MCF 10A (cell line): ENCODE measurements around the gene FLAD1. TPM values are rescaled to one million over a fixed set of nuclear protein-coding genes. Genes with fewer than 3 reads are reported as not detected.
"Not testable (repeated sequence)": the region's sequence is repeated elsewhere in the genome, so short reads cannot be mapped to it uniquely, and the experiment has no call there.

Source experiments
- BruUV-seq: library from RNA; stranded (reverse); fragments of 400-500 nt; replicated peaks from 2 replicates; lab custom pipeline; 2021; lab: Mats Ljungman, UMichigan
- CTCF ChIA-PET: fragments of 300-600 bp; sonication (Branson Sonifier 250); formaldehyde crosslinking; extraction: SDS; loops from one replicate; lab custom pipeline; 2021; ENCODE audit warnings: antibody characterized with exemption, inconsistent platforms; lab: Yijun Ruan, JAX
- POLR2A ChIA-PET: fragments of 300-600, 350-650 bp; sonication (Branson Sonifier 250); formaldehyde crosslinking; extraction: SDS; loops from one replicate; lab custom pipeline; 2020; ENCODE audit warnings: antibody characterized with exemption, inconsistent platforms; lab: Yijun Ruan, JAX
- DNase-seq: peaks from one replicate; pipeline ENCODE4 v3.0.0-alpha.2; 2018; ENCODE audit not compliant: unreplicated experiment
- H3K27ac Mint-ChIP-seq: one replicate; pipeline ENCODE4 v1.8.0; 2022; ENCODE audit warnings: mild to moderate bottlenecking, low read depth, mixed read lengths; ENCODE audit not compliant: unreplicated experiment
- H3K27me3 Mint-ChIP-seq: one replicate; pipeline ENCODE4 v1.8.0; 2022; ENCODE audit warnings: mixed read lengths; ENCODE audit not compliant: insufficient read depth, unreplicated experiment
- H3K36me3 Mint-ChIP-seq: one replicate; pipeline ENCODE4 v1.8.0; 2022; ENCODE audit warnings: mild to moderate bottlenecking, moderate library complexity, mixed read lengths; ENCODE audit not compliant: insufficient read depth, unreplicated experiment
- H3K4me1 Mint-ChIP-seq: one replicate; pipeline ENCODE4 v1.8.0; 2022; ENCODE audit warnings: mixed read lengths; ENCODE audit not compliant: insufficient read depth, unreplicated experiment
- H3K4me3 Mint-ChIP-seq: one replicate; pipeline ENCODE4 v1.8.0; 2022; ENCODE audit warnings: mild to moderate bottlenecking, moderate library complexity, mixed read lengths; ENCODE audit not compliant: unreplicated experiment
- H3K9me3 Mint-ChIP-seq: one replicate; pipeline ENCODE4 v1.8.0; 2022; ENCODE audit warnings: mixed read lengths; ENCODE audit not compliant: unreplicated experiment
- CTCF ChIP-seq: fragments of 200-600 bp; IDR thresholded peaks from one replicate; pipeline ENCODE4 v1.8.0; 2022; ENCODE audit warnings: antibody characterized with exemption, mild to moderate bottlenecking; ENCODE audit not compliant: unreplicated experiment
- intact Hi-C: fragments of 100-400 bp; cut with micrococcal nuclease; formaldehyde crosslinking; loops from 2 replicates; pipeline ENCODE4 v1.14.1; 2022
- total RNA-seq: library from RNA; stranded (reverse); gene quantifications from 2 replicates; pipeline ENCODE4 v1.2.3, GENCODE V29; 2022

FLAD1 gene
- total RNA-seq, 1 experiment from 2014 or later: 91.1 TPM

- no peaks in the 10 kb centered on the region for H3K9me3 Mint-ChIP-seq
- peaks cover 21% of the 10 kb centered on the region for H3K36me3 Mint-ChIP-seq
- BruUV-seq: TSS peak; percentile 13
- CTCF ChIA-PET: interaction anchor here (0.6 to 9.4 kb wide), 16 partner anchors 9 to 500 kb away, joined by 3 to 118 read pairs (median 6); partner anchors contain the start of genes ADAM15, FLAD1, PYGO2 and SHC1
- no peak for TF ChIP-seq CTCF
- peaks cover 34% of the 10 kb centered on the region for H3K4me1 Mint-ChIP-seq
- no peak for DNase-seq
- POLR2A ChIA-PET: interaction anchor here (0.7 to 41.1 kb wide), 11 partner anchors 10 to 202 kb away, joined by 3 to 1917 read pairs (median 4); partner anchors contain the start of genes ADAM15, CKS1B, FLAD1 and PBXIP1
- H3K27me3 Mint-ChIP-seq: no peaks in the 10 kb centered on the region
- H3K27ac Mint-ChIP-seq: peak overlapping the region; percentile 68
- intact Hi-C loops: no loop called here
- H3K4me3 Mint-ChIP-seq: no peak overlapping the region
Measured at GRCh38 chr1:154994591-154994990, 11.4 kb downstream of the FLAD1 start.

GRCh38 chr1:154995301-154995983 is 12.3 kb downstream of the FLAD1 start:
- H3K27ac Mint-ChIP-seq, BruUV-seq, H3K27me3 Mint-ChIP-seq, H3K4me3 Mint-ChIP-seq, H3K9me3 Mint-ChIP-seq, intact Hi-C loops: not testable (repeated sequence)
- CTCF ChIA-PET: interaction anchor here (0.6 to 9.4 kb wide), 24 partner anchors 9 to 1019 kb away, joined by 3 to 118 read pairs (median 4); partner anchors contain the start of genes ADAM15, FLAD1, KRTCAP2 and PBXIP1
- Mint-ChIP-seq H3K4me1 (peaks cover 38% of the 10 kb centered on the region), H3K36me3 (peaks cover 12% of the 10 kb centered on the region)
- POLR2A ChIA-PET: interaction anchor here (0.6 to 41.1 kb wide), 6 partner anchors 9 to 58 kb away, joined by 3 to 1917 read pairs (median 6); partner anchors contain the start of genes CKS1B, FLAD1, PBXIP1 and PMVK
- DNase-seq: peak; percentile 92

GRCh38 chr1:154996966-154997701 is 14.0 kb downstream of the FLAD1 start:
- Mint-ChIP-seq H3K4me3 (no peak overlapping the region), H3K9me3 (no peaks in the 10 kb centered on the region), H3K27me3 (no peaks in the 10 kb centered on the region), H3K4me1 (peaks cover 38% of the 10 kb centered on the region), H3K36me3 (peaks cover 6% of the 10 kb centered on the region), H3K27ac (peak overlapping the region; percentile 65)
- intact Hi-C loops: no loop called here
- no TSS peak for BruUV-seq
- ChIA-PET POLR2A (interaction anchor here (0.6 to 41.1 kb wide), 6 partner anchors 10 to 68 kb away, joined by 3 to 1917 read pairs (median 3); partner anchors contain the start of genes ADAM15, CKS1B, FLAD1 and PBXIP1), CTCF (interaction anchor here (0.6 to 9.4 kb wide), 19 partner anchors 11 to 487 kb away, joined by 3 to 118 read pairs (median 5); partner anchors contain the start of genes FLAD1, PBXIP1, PYGO2 and SHC1)
- no peak for TF ChIP-seq CTCF
- no peak for DNase-seq

- Mint-ChIP-seq H3K4me1 (peaks cover 38% of the 10 kb centered on the region), H3K27ac (no peak overlapping the region), H3K27me3 (no peaks in the 10 kb centered on the region), H3K9me3 (no peaks in the 10 kb centered on the region), H3K36me3 (peaks cover 6% of the 10 kb centered on the region), H3K4me3 (no peak overlapping the region)
- intact Hi-C loops: no loop called here
- BruUV-seq: no TSS peak
- DNase-seq: no peak
- CTCF ChIA-PET: interaction anchor here (0.6 to 9.4 kb wide), 13 partner anchors 10 to 517 kb away, joined by 3 to 118 read pairs (median 17); partner anchors contain the start of genes ADAM15, CKS1B, FLAD1 and PBXIP1
- peak; percentile 9 for TF ChIP-seq CTCF
- POLR2A ChIA-PET: interaction anchor here (0.8 to 41.1 kb wide), 8 partner anchors 10 to 135 kb away, joined by 3 to 1917 read pairs (median 44); partner anchors contain the start of genes ADAM15, CKS1B, FLAD1 and PBXIP1
Measured at GRCh38 chr1:154998201-154998780, 15.1 kb downstream of the FLAD1 start.
